Thyroid gland (tissue), 4 donors: ENCODE measurements around the gene ABHD12.

Experiments used
- CTCF ChIP-seq, 6 experiments: fragments of 200-600 bp in 3 of 6; fragments of 450-650 bp in 3 of 6; sonication (generic) in 3 of 6; IDR thresholded peaks; one replicate each; pipeline ENCODE4 v1.5.1; 2016 to 2019; ENCODE audit warnings: antibody characterized with exemption in 6 of 6, mild to moderate bottlenecking in 2 of 6, inconsistent platforms in 1 of 6, moderate library complexity in 1 of 6
- POLR2A ChIP-seq, 2 donors: fragments of 450-650 bp; IDR thresholded peaks; one replicate each; pipeline ENCODE4 v1.6.1; 2017; ENCODE audit warnings: antibody characterized with exemption in 2 of 2, mild to moderate bottlenecking in 2 of 2, moderate library complexity in 1 of 2

GRCh38 chr20:25289886-25290597 lies 100.6 kb downstream of the ABHD12 start:
- TF ChIP-seq CTCF (IDR thresholded peaks at IDR 0.05) (no peak), POLR2A (IDR thresholded peaks at IDR 0.05) (no peak)
